Chondrocyte (in vitro differentiated cells): ENCODE measurements around the gene RRP1. TPM values are rescaled to one million over a fixed set of nuclear protein-coding genes. Genes with fewer than 3 reads are reported as not detected.
"Not testable (repeated sequence)": the region's sequence is repeated elsewhere in the genome, so short reads cannot be mapped to it uniquely, and the experiment has no call there.

Experiments
- DNase-seq: peaks from one replicate; pipeline ENCODE4 v3.0.0; 2021; ENCODE audit warnings: mixed read lengths, low spot score
- H3K27ac Mint-ChIP-seq: one replicate; pipeline ENCODE4 v1.8.0; 2021; ENCODE audit warnings: mild to moderate bottlenecking, moderate library complexity, mixed read lengths; ENCODE audit not compliant: unreplicated experiment
- H3K27me3 Mint-ChIP-seq: 2 replicates; pipeline ENCODE4 v1.8.0; 2021; ENCODE audit warnings: low read depth, mixed read lengths
- H3K36me3 Mint-ChIP-seq: 2 replicates; pipeline ENCODE4 v1.8.0; 2021; ENCODE audit warnings: low read depth, mixed read lengths
- H3K4me1 Mint-ChIP-seq: 2 replicates; pipeline ENCODE4 v1.8.0; 2021; ENCODE audit warnings: low read depth, mild to moderate bottlenecking, mixed read lengths
- H3K4me3 Mint-ChIP-seq: one replicate; pipeline ENCODE4 v1.8.0; 2021; ENCODE audit warnings: mild to moderate bottlenecking, moderate library complexity, mixed read lengths; ENCODE audit not compliant: unreplicated experiment
- H3K9me3 Mint-ChIP-seq: 2 replicates; pipeline ENCODE4 v1.8.0; 2021; ENCODE audit warnings: low read depth, mixed read lengths
- CTCF ChIP-seq: fragments of 200-600 bp; sonication (generic); IDR thresholded peaks from 2 replicates; pipeline ENCODE4 v1.5.0; 2021; ENCODE audit warnings: antibody characterized with exemption, mild to moderate bottlenecking, moderate library complexity
- total RNA-seq: library from RNA; stranded (reverse); gene quantifications from 3 replicates; pipeline ENCODE4 v1.2.1, GENCODE V29; 2021

Gene RRP1
- total RNA-seq, 1 donor from 2014 or later, result 19.2 TPM

- Mint-ChIP-seq H3K4me1 (no peaks in the 10 kb centered on the region), H3K27ac (no peak overlapping the region), H3K36me3 (no peaks in the 10 kb centered on the region), H3K9me3 (no peaks in the 10 kb centered on the region), H3K4me3 (no peak overlapping the region), H3K27me3 (no peaks in the 10 kb centered on the region)
- peak; percentile 69 for DNase-seq
- no peak for TF ChIP-seq CTCF
Observed at GRCh38 chr21:43835861-43836260, 46.5 kb downstream of the RRP1 start.

GRCh38 chr21:43836616-43837015 lies 47.2 kb downstream of the RRP1 start:
- H3K36me3 Mint-ChIP-seq, result no peaks in the 10 kb centered on the region

GRCh38 chr21:43840259-43840658 lies 50.9 kb downstream of the RRP1 start:
- TF ChIP-seq CTCF, result no peak
- Mint-ChIP-seq H3K36me3 (no peaks in the 10 kb centered on the region), H3K4me3 (no peak overlapping the region), H3K27me3 (no peaks in the 10 kb centered on the region), H3K9me3 (no peaks in the 10 kb centered on the region), H3K4me1 (no peaks in the 10 kb centered on the region), H3K27ac (no peak overlapping the region)
- no peak for DNase-seq

More at GRCh38 chr21:43836616-43837015, 47.2 kb downstream of the RRP1 start:
- Mint-ChIP-seq H3K27ac (no peak overlapping the region), H3K4me3 (no peak overlapping the region), H3K27me3 (no peaks in the 10 kb centered on the region), H3K4me1 (no peaks in the 10 kb centered on the region), H3K9me3 (no peaks in the 10 kb centered on the region)
- DNase-seq, result peak; percentile 60
- TF ChIP-seq CTCF, result no peak

GRCh38 chr21:43842742-43843141 lies 53.4 kb downstream of the RRP1 start:
- Mint-ChIP-seq H3K36me3 (no peaks in the 10 kb centered on the region), H3K4me1 (no peaks in the 10 kb centered on the region), H3K27me3 (no peaks in the 10 kb centered on the region), H3K4me3 (no peak overlapping the region), H3K9me3 (no peaks in the 10 kb centered on the region), H3K27ac (no peak overlapping the region)
- DNase-seq, result no peak
- TF ChIP-seq CTCF, result no peak

GRCh38 chr21:43844906-43845305 lies 55.5 kb downstream of the RRP1 start:
- H3K27ac Mint-ChIP-seq, H3K27me3 Mint-ChIP-seq, H3K4me1 Mint-ChIP-seq, H3K4me3 Mint-ChIP-seq, H3K36me3 Mint-ChIP-seq, H3K9me3 Mint-ChIP-seq: not testable (repeated sequence)
- peak; percentile 28 for DNase-seq

- H3K27ac Mint-ChIP-seq, result no peak overlapping the region
- no peaks in the 10 kb centered on the region for H3K4me1 Mint-ChIP-seq
- peak; percentile 67 for DNase-seq
- H3K9me3 Mint-ChIP-seq, result no peaks in the 10 kb centered on the region
- no peak overlapping the region for H3K4me3 Mint-ChIP-seq
- TF ChIP-seq CTCF, result no peak
- no peaks in the 10 kb centered on the region for H3K27me3 Mint-ChIP-seq
- H3K36me3 Mint-ChIP-seq, result no peaks in the 10 kb centered on the region
Observed at GRCh38 chr21:43845386-43845785, 56.0 kb downstream of the RRP1 start.
